Stimulated activated CD4-positive, alpha-beta T cell treated with anti-CD3 and anti-CD28 coated beads, Interleukin-4, amount 100 ng/mL, for 48 hours (primary cell): ENCODE measurements around the gene CDK11B.
"Not testable (repeated sequence)": the region's sequence is repeated elsewhere in the genome, so short reads cannot be mapped to it uniquely, and the experiment has no call there.

Experiments
- DNase-seq, 2 donors: peaks; one replicate each; pipeline ENCODE4 v3.0.0-alpha.2; 2020; ENCODE audit warnings: low read depth in 2 of 2

CDK11B gene

GRCh38 chr1:1662392-1662791, 3.6 kb upstream of the CDK11B start:
- DNase-seq = not testable (repeated sequence)

- DNase-seq = not testable (repeated sequence)
Observed at GRCh38 chr1:1648265-1648664, 10.5 kb downstream of the CDK11B start.

GRCh38 chr1:1647567-1648241, 11.1 kb downstream of the CDK11B start:
- DNase-seq = not testable (repeated sequence)

GRCh38 chr1:1646326-1646725, 12.5 kb downstream of the CDK11B start:
- not testable (repeated sequence) for DNase-seq

GRCh38 chr1:1640711-1641461, 17.9 kb downstream of the CDK11B start:
- not testable (repeated sequence) for DNase-seq

GRCh38 chr1:1640081-1640480, 18.7 kb downstream of the CDK11B start:
- DNase-seq = not testable (repeated sequence)

GRCh38 chr1:1639368-1639767, 19.4 kb downstream of the CDK11B start:
- not testable (repeated sequence) for DNase-seq

GRCh38 chr1:1638528-1638927, 20.3 kb downstream of the CDK11B start:
- DNase-seq = not testable (repeated sequence)

GRCh38 chr1:1637479-1637875, 21.3 kb downstream of the CDK11B start:
- DNase-seq = not testable (repeated sequence)

- not testable (repeated sequence) for DNase-seq
Observed at GRCh38 chr1:1636621-1637478, 22.0 kb downstream of the CDK11B start.

GRCh38 chr1:1634613-1635012, 24.2 kb downstream of the CDK11B start:
- DNase-seq = not testable (repeated sequence)

GRCh38 chr1:1633409-1633808, 25.4 kb downstream of the CDK11B start:
- not testable (repeated sequence) for DNase-seq

- DNase-seq = no peak
Observed at GRCh38 chr1:1631782-1632420, 26.9 kb downstream of the CDK11B start, which contains the start of gene MMP23B. Gene MMP23B, plus strand, starts transcription at chr1:1632173. Its CDS starts 46 bp downstream, at chr1:1632219.

GRCh38 chr1:1630965-1631781, 27.6 kb downstream of the CDK11B start:
- no peak for DNase-seq

- peak; percentile 84 to 86 for DNase-seq
Observed at GRCh38 chr1:1630191-1630964, 28.4 kb downstream of the CDK11B start.

- peak; percentile 39 to 44 for DNase-seq
Observed at GRCh38 chr1:1629430-1630190, 29.2 kb downstream of the CDK11B start.

- DNase-seq = peak; percentile 27
Observed at GRCh38 chr1:1628754-1629429, 29.9 kb downstream of the CDK11B start.
